Caco-2 (cell line): ENCODE results near the gene TLE1. TPM values are rescaled to one million over a fixed set of nuclear protein-coding genes. Genes with fewer than 3 reads are reported as not detected.

Experiments used
- BruUV-seq: library from RNA; stranded (reverse); fragments of 400-500 nt; replicated peaks from 2 replicates; lab custom pipeline; 2021; lab: Mats Ljungman, UMichigan
- CTCF ChIA-PET: fragments of 300-600 bp; sonication (Branson Sonifier 250); formaldehyde crosslinking; loops from one replicate; lab custom pipeline; 2022; ENCODE audit warnings: antibody characterized with exemption; lab: Charles Lee
- POLR2A ChIA-PET: fragments of 300-600 bp; sonication (Branson Sonifier 250); formaldehyde crosslinking; loops from one replicate; lab custom pipeline; 2022; ENCODE audit warnings: antibody characterized with exemption; lab: Charles Lee
- DNase-seq, 2 experiments: peaks; one replicate each; pipeline versions ENCODE4 v3.0.0 to v3.0.0-alpha.2; 2020 to 2022
- H3K27me3 ChIP-seq: replicated peaks from 2 replicates; pipeline ENCODE4 v1.6.0; 2011; ENCODE audit warnings: low read length; ENCODE audit not compliant: control insufficient read depth, insufficient read depth
- H3K36me3 ChIP-seq: 2 replicates; pipeline ENCODE4 v1.5.1; 2011; ENCODE audit warnings: low read length; ENCODE audit not compliant: control insufficient read depth, insufficient read depth
- H3K4me1 ChIP-seq: fragments of 250-450 bp; sonication (Bioruptor Pico); 2 replicates; pipeline ENCODE4 v1.5.1; 2020; ENCODE audit warnings: mild to moderate bottlenecking
- H3K4me3 ChIP-seq: 2 replicates; pipeline ENCODE4 v1.5.1; 2011; ENCODE audit warnings: low read depth, mild to moderate bottlenecking, control low read depth, low read length
- H3K9me3 ChIP-seq: fragments of 250-450 bp; sonication (Bioruptor Pico); 2 replicates; pipeline ENCODE4 v1.5.1; 2020; ENCODE audit warnings: mild to moderate bottlenecking, moderate library complexity
- H3K27ac Mint-ChIP-seq: one replicate; pipeline ENCODE4 v1.8.0; 2022; ENCODE audit warnings: mixed read lengths; ENCODE audit not compliant: unreplicated experiment
- H3K27me3 Mint-ChIP-seq: one replicate; pipeline ENCODE4 v1.8.0; 2022; ENCODE audit warnings: mixed read lengths; ENCODE audit not compliant: insufficient read depth, unreplicated experiment
- H3K36me3 Mint-ChIP-seq: one replicate; pipeline ENCODE4 v1.8.0; 2022; ENCODE audit warnings: mild to moderate bottlenecking, mixed read lengths; ENCODE audit not compliant: insufficient read depth, unreplicated experiment
- H3K4me1 Mint-ChIP-seq: one replicate; pipeline ENCODE4 v1.8.0; 2022; ENCODE audit warnings: low read depth, mixed read lengths; ENCODE audit not compliant: unreplicated experiment
- H3K4me3 Mint-ChIP-seq: one replicate; pipeline ENCODE4 v1.8.0; 2022; ENCODE audit warnings: mild to moderate bottlenecking, moderate library complexity, mixed read lengths; ENCODE audit not compliant: unreplicated experiment
- H3K9me3 Mint-ChIP-seq: one replicate; pipeline ENCODE4 v1.8.0; 2022; ENCODE audit warnings: mixed read lengths; ENCODE audit not compliant: unreplicated experiment
- CTCF ChIP-seq, 2 experiments: fragments of 200-600 bp in 1 of 2; IDR thresholded peaks; 1 replicate in 1 of 2; 2 replicates in 1 of 2; pipeline versions ENCODE4 v1.5.1 to v1.8.0; 2011 to 2022; ENCODE audit warnings: antibody characterized with exemption in 1 of 2, control low read depth in 1 of 2, inconsistent platforms in 1 of 2, low read depth in 1 of 2, low read length in 1 of 2, mild to moderate bottlenecking in 1 of 2, moderate library complexity in 1 of 2; ENCODE audit not compliant: insufficient read depth in 1 of 2, severe bottlenecking in 1 of 2, unreplicated experiment in 1 of 2
- intact Hi-C: fragments of 100-400 bp; cut with micrococcal nuclease; formaldehyde crosslinking; loops from one replicate; pipeline ENCODE4 v1.10.0; 2022; ENCODE audit not compliant: unreplicated experiment
- total RNA-seq: library from RNA; stranded (reverse); gene quantifications from 2 replicates; pipeline ENCODE4 v1.2.3, GENCODE V29; 2022

TLE1 gene
- total RNA-seq, 1 experiment from 2014 or later: 18.3 TPM

GRCh38 chr9:81656871-81657337, 32.4 kb downstream of the TLE1 start:
- Mint-ChIP-seq H3K4me3 (peak overlapping the region; percentile 37), H3K27ac (no peak overlapping the region), H3K9me3 (no peaks in the 10 kb centered on the region), H3K4me1 (no peaks in the 10 kb centered on the region), H3K36me3 (peaks cover 6% of the 10 kb centered on the region), H3K27me3 (no peaks in the 10 kb centered on the region)
- ChIA-PET POLR2A (no interaction called here), CTCF (no interaction called here)
- no peaks in the 10 kb centered on the region for H3K36me3 ChIP-seq
- H3K9me3 ChIP-seq: no peaks in the 10 kb centered on the region
- BruUV-seq: no TSS peak
- no peaks in the 10 kb centered on the region for H3K27me3 ChIP-seq
- intact Hi-C loops: loop anchor here (1.0 to 10.0 kb wide), 4 partner anchors 22 to 122 kb away; no protein-coding TSS in a partner anchor
- DNase-seq: peak in 1 of 2 experiments; percentile 13
- TF ChIP-seq CTCF (IDR thresholded peaks at IDR 0.05; ENCODE audit: insufficient read depth in 1 of 2, low read depth in 1 of 2, low read length in 1 of 2, severe bottlenecking in 1 of 2, unreplicated experiment in 1 of 2): no peak
- H3K4me1 ChIP-seq: peaks cover 5% of the 10 kb centered on the region; the same call in 1 of the 2 replicates
- H3K4me3 ChIP-seq: no peak overlapping the region

GRCh38 chr9:81656004-81656403, 33.3 kb downstream of the TLE1 start:
- H3K4me1 ChIP-seq: peaks cover 5% of the 10 kb centered on the region; the same call in 1 of the 2 replicates
- no peaks in the 10 kb centered on the region for H3K9me3 Mint-ChIP-seq
- H3K36me3 Mint-ChIP-seq: peaks cover 6% of the 10 kb centered on the region
- H3K4me3 ChIP-seq: no peak overlapping the region
- TF ChIP-seq CTCF (IDR thresholded peaks at IDR 0.05; ENCODE audit: insufficient read depth in 1 of 2, low read depth in 1 of 2, low read length in 1 of 2, severe bottlenecking in 1 of 2, unreplicated experiment in 1 of 2): no peak
- no peak for DNase-seq
- ChIA-PET CTCF (no interaction called here), POLR2A (no interaction called here)
- H3K27me3 Mint-ChIP-seq: no peaks in the 10 kb centered on the region
- H3K27ac Mint-ChIP-seq: no peak overlapping the region
- no peak overlapping the region for H3K4me3 Mint-ChIP-seq
- H3K36me3 ChIP-seq: no peaks in the 10 kb centered on the region
- BruUV-seq: no TSS peak
- H3K9me3 ChIP-seq: no peaks in the 10 kb centered on the region
- intact Hi-C loops: loop anchor here (1.0 to 10.0 kb wide), 3 partner anchors 21 to 121 kb away; no protein-coding TSS in a partner anchor
- no peaks in the 10 kb centered on the region for H3K4me1 Mint-ChIP-seq
- no peaks in the 10 kb centered on the region for H3K27me3 ChIP-seq

- peaks cover 10% of the 10 kb centered on the region for H3K36me3 Mint-ChIP-seq
- CTCF ChIA-PET: no interaction called here
- POLR2A ChIA-PET: no interaction called here
- H3K9me3 Mint-ChIP-seq: no peaks in the 10 kb centered on the region
- H3K4me1 Mint-ChIP-seq: no peaks in the 10 kb centered on the region
- Histone ChIP-seq H3K9me3 (no peaks in the 10 kb centered on the region), H3K36me3 (no peaks in the 10 kb centered on the region), H3K27me3 (no peaks in the 10 kb centered on the region), H3K4me1 (peaks cover 5% of the 10 kb centered on the region; the same call in 1 of the 2 replicates), H3K4me3 (no peak overlapping the region)
- BruUV-seq: no TSS peak
- H3K27ac Mint-ChIP-seq: no peak overlapping the region
- intact Hi-C loops: loop anchor here (10.0 kb wide), 1 partner anchor 118 kb away; no protein-coding TSS in a partner anchor
- no peak overlapping the region for H3K4me3 Mint-ChIP-seq
- DNase-seq: no peak
- H3K27me3 Mint-ChIP-seq: no peaks in the 10 kb centered on the region
- TF ChIP-seq CTCF (IDR thresholded peaks at IDR 0.05; ENCODE audit: insufficient read depth in 1 of 2, low read depth in 1 of 2, low read length in 1 of 2, severe bottlenecking in 1 of 2, unreplicated experiment in 1 of 2): no peak
Observed at GRCh38 chr9:81653240-81653639, 36.1 kb downstream of the TLE1 start.
